ENCODE results near the gene DNAJA2.

DNA sequence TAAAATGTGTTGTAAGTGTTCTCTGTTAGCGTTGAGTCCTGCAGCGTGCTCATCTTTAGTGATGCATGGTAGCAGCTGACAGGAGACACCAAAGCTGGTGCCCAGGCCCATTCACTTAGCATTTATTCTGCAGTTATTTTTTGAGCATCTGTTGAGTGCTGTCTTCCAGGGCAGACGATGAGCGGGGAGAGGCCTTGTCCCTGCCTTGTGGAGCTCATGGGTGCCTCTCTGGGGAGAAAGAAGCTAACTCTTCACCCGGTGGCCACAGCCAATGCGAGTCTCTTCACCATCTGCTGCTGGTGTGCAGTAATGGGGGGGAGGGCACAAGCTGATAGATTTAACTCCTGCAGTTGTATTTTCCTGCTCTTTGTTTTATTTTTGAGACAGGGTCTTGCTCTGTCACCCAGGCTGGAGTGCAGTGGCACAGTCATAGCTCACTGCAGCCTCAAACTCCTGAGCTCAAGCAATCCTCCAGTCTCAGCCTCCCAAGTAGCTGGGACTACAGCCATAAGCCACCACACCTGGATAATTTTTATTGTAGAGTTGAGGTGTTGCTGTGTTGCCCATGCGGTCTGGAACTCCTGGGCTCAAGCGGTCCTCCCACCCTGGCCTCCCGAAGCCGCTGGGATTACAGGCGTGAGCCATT is 58.8 kb downstream of the DNAJA2 start:
- TF ChIP-seq KDM4A (IDR thresholded peaks at IDR 0.05; ENCODE audit: low read depth, low read length, severe bottlenecking) = no peak
- TF ChIP-seq, protein P1, sequence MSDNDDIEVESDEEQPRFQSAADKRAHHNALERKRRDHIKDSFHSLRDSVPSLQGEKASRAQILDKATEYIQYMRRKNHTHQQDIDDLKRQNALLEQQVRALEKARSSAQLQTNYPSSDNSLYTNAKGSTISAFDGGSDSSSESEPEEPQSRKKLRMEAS (IDR thresholded peaks at IDR 0.05) = no peak
- TF ChIP-seq, protein P2, sequence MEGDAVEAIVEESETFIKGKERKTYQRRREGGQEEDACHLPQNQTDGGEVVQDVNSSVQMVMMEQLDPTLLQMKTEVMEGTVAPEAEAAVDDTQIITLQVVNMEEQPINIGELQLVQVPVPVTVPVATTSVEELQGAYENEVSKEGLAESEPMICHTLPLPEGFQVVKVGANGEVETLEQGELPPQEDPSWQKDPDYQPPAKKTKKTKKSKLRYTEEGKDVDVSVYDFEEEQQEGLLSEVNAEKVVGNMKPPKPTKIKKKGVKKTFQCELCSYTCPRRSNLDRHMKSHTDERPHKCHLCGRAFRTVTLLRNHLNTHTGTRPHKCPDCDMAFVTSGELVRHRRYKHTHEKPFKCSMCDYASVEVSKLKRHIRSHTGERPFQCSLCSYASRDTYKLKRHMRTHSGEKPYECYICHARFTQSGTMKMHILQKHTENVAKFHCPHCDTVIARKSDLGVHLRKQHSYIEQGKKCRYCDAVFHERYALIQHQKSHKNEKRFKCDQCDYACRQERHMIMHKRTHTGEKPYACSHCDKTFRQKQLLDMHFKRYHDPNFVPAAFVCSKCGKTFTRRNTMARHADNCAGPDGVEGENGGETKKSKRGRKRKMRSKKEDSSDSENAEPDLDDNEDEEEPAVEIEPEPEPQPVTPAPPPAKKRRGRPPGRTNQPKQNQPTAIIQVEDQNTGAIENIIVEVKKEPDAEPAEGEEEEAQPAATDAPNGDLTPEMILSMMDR (IDR thresholded peaks at IDR 0.05; ENCODE audit: control extremely low read depth in 1 of 3, insufficient read depth in 1 of 3, low read depth in 1 of 3, low read length in 3 of 3) = no peak

All from H1 (cell line).